HL-60/S4 treated with retinoic acid at 250 ng/mL for 4 days and 3 days (cell line): ENCODE data around the gene NR2F6.

ENCODE experiments used
- in situ Hi-C: fragments of 300-500 bp; cut with MboI; formaldehyde crosslinking; loops from 2 replicates; pipeline ENCODE4 v1.7.0; 2022; ENCODE audit warnings: low sequenced_read_pairs

NR2F6 gene

DNA sequence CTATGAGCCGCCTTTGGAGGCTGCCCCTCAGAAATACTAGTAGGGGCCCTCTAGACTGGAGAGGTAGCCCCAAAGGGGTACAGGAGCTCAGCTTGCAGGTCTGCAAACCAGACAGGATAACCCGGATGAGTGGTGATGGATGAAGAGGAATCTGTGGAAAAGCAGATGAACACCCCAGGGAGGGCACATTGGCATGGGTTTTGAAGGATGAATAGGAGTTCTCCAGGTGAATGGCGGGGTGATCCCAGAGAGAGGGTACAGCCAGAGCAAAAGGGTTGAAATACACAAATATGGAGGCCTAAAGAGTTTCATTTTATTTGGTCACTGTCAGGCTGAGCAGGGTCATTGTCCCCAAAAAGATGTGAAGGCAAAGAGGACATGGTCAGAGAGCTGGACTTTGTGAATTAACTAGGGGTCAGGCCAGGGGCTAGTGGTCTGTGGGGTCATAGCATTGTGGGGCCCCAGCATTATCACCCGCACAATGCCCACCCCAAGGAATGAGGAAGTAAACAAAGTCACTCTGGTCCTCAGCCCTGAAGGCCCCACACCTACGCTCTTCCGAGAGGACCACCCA is 4.8 kb downstream of the NR2F6 start:
- in situ Hi-C loops, result no loop called here

DNA sequence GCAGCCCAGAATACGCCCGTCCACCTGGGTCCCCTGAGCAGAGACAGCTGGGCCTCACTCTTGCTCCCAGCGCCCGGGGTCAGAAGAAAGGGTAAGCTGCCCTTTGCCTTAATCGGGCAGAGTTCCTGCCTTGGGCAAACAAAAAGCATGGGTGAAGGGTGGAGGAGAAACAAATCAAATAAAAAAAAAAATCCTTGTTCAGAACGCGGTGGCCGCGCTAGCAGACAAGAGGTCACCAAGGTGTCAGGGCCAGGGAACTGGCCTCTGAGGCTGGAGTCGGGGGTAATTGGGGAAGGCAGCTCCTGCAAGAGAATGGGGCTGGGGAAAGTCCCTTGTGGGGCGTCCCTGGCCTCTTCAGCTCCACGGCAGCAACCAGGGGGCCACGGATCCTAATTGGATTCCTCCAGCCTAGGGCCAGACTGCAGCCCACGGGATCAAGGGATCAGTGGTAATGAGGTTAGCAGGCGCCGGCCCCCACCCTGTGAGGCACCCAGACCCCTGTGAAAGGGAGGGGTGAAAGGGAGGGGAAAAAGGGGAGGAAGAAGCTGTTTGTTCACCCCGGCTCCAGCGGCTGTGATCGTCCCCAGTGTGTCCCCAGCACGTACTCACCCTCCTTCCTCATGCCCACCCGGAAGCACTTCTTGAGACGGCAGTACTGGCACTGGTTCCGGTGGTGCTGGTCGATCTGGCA is 5.5 kb downstream of the NR2F6 start:
- in situ Hi-C loops, result no loop called here

DNA sequence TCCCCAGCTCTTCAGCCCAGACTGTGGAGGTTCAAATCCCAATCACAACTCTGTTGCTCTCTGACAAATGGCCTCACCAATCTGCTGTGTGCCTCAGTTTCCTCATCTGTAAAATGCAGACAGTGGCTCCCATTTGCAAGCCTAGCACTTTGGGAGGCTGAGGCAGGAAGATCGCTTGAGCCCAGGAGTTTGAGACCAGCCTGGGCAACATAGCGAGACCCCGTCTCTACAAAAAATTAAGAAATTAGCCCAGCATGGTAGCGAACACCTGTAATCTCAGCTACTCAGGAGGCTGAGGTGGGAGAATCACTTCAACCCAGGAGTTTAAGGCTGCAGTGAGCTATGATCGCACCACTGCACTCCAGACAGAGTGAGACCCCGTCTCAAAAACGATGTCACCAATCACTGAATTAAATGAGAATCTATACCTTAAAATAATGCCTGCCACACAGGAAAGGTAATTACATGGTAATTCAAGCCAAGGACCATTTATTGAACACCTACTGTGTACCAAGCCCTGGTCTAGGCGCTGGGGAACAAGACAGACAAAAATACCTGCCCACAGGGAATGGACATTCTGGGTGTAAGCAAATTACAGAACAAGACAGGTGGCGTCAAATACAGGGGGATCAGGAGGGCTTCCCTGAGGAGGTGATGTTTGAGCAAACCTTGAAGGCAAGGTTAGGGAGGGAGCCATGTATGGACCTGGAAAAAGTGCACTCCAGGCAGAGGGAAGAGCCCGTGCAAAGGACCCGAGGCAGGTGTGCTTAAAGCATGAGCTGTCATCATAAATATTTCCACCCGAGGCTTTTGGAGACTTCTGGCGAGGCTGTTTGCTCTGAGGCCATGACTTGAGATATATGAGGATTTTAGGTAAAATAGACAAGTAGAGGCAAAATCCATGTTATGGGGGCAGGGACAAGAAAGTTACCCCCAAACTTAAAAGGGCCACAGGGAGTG is 7.7 kb downstream of the NR2F6 start:
- in situ Hi-C loops, result no loop called here

DNA sequence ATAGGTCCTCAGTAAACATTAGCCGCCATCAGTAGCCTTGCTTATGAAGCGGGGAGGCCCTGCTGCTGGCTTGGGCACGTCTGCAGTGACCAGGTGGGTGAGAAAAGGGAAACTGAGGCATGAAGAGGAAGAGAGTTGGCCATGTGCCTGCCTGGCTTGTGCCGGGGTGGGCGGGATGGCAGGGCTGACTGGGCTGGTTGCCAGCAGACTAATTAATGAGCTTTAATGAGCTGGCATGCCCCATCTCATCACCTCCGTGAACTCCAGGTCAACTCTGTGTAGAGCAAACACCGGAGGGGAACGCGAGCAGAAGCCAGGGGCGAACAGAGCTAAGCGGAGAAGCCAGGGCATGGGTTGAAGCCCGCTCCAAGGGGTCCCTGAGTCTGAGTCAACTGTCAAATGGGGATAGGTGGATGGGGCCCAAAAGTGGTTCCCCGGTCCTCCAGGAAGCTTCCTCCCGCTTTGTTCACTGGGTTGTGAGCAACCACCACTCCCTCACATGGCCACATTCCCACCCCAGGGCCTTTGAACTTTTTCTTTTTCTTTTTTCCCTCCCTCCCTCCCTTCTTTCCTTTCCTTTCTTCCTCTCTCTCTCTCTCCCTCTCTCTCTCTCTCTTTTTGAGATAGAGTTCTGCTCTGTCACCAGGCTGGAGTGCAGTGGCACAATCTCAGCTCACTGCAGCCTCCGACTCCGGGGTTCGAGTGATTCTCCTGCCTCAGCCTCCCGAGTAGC is 8.7 kb downstream of the NR2F6 start:
- in situ Hi-C loops, result no loop called here

DNA sequence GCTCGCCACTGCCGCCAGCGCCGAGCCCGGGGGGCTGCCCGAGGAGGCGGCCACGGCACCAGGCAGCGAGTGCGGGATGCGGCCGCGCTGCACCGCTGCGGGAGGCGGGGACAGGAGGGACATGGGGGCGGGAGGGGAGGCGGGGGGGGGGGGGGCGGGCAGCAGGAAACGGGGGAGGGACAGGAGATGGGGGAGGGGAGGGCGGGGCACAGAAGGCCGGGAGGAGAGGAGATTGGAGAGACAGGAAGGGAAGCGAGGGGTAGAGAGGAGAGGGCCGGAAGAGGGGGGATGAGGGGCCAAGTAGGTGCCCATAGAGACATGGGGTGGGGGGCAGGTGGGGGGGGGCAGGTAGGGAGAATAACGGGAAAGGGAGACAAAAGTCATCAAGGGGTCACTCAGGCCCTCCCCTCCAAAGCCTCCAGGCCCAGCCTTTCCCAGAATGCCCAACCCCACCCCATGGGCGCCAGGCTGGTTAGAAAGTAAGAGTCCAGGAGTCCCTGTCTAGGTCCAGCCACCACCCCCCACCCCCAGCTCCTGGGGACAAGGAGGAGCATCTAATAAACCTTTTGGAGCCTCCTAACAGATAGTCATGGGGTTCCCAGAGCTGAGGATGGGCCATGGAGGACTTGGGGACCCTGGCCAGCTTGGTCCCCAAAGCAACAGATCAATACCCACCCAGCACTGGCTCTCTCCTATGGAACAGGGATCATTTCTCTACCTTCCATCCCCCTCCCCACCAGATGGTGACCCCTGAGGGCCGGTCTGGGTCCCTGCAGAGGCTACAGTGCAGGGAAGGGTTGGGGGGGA is 9.5 kb downstream of the NR2F6 start:
- in situ Hi-C loops, result no loop called here

DNA sequence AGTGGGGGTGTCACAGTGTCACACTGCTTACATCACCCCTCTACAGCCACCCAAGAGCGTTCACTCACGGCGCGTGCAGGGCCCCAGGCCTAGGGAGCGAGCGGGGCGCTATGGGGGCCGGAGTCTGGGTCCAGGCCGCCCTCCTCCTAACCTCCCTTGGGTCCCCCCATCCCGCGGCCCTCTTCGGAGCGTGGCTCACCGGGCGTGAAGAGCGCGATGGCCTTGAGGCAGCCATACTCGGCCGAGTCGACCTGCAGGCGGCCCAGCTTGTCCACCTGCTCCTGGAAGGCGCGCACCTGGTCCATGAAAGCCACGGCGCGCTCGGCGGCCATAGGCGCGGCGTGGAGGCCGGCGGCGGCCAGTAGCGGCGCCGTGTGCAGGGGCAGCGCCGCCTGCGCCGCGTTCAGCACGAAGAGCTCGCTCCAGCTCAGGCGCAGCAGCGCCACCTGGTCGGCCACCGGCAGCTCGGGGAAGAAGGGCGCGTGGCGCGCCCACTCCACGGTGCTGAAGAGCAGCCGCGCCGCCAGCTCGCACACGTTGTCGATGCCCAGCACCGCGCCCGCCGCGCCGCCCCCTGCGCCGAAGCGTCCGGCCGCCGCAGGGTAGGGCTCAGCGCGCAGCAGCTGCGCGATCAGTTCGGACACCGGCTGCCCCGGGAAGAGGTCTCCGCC is 10.3 kb downstream of the NR2F6 start:
- in situ Hi-C loops, result no loop called here

DNA sequence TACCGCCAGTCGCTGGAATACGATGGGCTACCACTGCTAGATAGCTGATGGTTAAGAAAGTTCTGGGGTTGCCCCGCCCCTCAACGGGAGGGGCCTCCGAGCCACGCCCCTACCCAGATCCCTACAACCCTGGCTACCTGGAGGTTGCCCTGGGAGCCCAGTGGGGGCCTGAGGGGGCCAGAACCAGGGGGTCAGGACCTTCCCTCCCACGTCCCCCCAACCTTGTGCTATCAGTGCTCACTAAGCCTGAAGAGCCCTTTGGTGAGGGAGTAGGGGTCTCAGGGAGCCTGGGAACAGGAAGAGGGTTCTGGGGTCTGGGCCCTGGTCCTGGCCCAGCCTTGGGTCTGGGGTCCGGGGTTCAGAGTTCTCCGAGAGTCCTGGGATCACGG is 10.8 kb downstream of the NR2F6 start:
- in situ Hi-C loops, result no loop called here

DNA sequence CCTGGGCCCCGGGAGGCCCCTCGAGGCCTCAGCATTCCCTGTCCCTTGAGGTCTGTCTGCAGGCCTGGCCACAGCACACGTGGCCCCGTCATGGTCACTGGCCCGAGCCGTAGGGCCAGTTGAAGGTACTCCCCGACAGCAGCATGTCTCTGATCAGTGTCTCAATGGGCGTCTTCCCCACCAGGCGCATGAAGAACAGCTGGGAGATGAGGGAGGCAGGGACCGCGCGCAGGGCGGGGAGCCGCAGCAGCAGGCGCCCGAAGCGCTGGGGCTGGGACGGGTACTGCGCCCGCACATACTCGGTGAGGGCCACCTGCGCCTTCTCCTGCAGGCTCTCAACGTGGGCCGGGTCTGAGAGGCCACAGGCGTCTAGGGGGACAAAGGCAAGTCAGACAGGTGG is 13.5 kb downstream of the NR2F6 start:
- in situ Hi-C loops, result no loop called here

DNA sequence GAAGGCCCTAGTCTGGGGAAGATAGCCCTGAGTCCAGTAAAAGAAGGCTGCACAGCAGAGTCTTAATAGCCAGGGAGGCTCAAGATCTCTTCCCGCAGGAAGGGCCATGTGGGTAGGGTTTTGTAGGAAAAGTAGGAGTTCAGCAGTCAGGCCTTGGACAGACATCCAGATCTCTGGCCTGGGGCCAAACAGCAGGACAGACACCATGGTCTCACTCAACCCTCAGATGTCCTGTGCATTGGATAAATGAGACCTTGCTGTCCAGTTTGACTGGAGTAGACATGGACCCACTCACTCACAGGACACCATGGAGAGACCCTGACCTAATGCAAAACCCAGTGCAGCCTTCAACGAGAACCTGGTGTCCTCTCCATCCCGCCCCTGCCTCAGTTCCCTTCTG is 15.8 kb downstream of the NR2F6 start:
- in situ Hi-C loops, result no loop called here

DNA sequence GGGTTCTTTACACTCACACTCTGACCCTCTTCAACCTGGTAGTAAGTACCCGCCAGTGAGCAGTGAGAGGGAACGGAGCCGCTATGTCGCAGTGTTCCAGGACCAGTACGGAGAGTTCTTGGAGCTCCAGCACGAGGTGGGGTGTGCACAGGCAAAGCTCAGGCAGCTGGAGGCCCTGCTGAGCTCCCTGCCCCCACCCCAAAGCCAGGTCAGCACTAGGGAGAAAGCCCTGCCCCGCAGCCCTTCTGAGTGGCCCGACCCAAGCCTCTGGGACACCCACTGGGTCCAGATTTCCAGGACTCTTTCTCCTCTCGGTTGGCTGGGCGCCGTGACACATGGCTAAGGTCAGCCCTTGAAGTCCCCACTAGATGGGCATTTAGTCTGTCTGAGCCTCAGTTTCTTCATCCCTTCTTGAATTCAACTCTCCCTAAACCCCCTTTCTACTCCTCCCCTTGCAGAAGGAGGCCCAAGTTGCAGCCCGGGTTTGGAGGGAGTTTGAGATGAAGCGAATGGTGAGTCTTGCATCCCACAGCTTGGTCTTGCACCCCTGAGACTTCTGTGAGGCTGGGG is 17.8 kb downstream of the NR2F6 start:
- in situ Hi-C loops, result no loop called here

DNA sequence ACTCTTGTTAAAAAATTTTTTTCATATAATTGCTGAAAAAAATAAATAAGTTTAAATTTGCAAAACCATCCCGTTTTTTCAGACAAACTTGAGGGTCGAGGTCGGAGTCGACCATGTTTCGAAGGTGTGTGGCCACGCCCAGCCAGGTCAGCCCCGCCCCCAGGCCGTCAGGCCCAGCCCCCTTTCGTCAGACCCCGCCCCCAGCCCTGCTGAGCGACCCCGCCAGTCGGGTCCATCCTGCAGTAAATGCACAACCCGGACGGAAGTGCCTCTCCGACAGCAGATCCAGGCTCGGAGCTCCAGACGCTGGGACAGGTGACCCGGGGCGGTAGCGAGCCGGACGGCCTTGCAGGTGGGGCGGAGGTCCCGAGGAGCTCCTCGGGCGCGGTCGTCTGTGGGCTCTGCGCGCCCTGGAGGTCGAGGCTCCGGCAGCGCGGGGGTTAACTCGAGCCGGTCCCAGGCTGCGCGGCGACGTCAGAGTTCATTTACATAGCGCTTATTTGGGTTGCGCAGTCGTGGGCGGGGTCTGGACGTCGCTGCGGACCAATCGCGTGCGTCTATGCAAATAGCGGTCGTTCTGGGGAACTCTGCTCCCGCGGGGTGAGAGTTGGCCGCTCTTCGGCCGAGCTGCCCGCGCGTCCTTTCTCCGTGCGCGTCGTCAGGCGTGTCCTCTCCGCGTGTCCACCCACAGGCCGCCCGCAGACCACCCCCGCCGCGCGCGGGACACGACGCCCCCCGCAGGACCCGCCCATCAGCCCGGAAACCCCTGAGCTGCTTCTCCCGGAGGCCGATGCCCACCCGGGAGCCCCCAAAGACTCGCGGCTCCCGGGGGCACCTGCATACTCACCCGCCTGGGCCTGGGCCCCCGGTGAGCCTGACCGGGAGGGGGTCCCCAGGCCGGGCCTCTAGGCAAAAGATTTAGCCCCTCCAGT is 19.5 kb downstream of the NR2F6 start, which contains the start of gene OCEL1:
Gene OCEL1 (plus strand): TSS at position 225 of the 932 bp plus-strand sequence. CDS start 22 bp downstream, at position 247.
- in situ Hi-C loops, result no loop called here

DNA sequence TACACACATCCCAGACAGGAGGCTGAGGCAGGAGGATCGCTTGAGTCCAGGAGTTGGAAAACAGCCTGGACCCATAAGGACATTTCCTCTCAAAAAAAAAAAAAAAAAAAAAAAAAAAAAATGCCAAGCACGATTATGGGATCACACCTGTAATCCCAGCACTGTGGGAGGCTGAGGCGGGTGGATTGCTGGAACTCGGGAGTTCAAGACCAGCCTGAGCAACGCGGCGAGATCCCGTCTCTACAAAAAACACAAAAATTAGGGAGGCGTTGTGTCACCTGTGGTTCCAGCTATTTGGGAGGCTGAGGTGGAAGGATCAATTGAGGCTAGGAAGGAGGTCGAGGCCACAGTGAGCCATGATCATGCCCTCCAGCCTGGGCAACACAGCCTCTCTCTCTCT is 20.7 kb downstream of the NR2F6 start:
- in situ Hi-C loops, result no loop called here

DNA sequence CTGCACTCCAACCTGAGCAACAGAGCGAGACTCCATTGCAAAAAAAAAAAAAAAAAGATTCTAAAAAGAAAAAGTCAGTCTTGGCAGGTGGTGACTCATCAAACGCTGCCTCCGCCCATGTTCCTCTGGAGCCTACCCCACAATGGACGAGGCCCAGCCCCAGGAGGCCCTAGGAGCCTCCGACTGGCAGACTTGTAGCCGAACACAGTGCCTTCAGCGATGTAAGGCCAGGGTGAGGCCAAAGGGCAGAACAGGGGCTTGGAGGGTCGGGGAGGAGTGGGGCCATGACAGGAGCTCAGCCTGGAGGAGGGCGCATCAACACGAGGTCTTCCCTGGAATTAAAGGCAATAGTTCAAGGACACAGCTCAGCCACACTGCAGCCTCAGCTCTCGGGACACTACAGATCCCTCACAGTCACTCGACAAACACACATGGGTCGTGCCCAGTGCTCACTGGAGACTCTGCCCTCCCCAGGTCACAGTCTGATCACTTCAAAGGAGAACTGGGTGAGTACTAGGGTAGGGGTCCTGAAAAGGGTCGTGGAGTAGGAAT is 25.4 kb downstream of the NR2F6 start:
- in situ Hi-C loops, result no loop called here

DNA sequence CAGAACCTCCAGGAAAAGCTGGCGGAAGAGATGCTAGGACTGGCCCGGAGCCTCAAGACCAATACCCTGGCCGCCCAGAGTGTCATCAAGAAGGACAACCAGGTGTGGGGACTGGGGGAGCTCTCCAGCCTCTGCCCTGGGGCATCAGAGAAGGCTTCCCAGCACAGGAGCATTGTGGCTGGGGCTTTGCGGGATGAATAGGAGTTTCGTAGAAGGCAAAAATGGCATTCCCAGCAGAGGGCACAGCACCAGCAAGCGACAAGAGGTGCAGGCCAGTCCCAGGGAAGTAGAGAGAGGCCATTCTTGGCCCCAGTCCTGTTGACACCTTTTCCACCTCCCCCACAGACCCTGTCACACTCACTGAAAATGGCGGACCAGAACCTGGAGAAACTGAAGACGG is 26.4 kb downstream of the NR2F6 start:
- in situ Hi-C loops, result no loop called here

DNA sequence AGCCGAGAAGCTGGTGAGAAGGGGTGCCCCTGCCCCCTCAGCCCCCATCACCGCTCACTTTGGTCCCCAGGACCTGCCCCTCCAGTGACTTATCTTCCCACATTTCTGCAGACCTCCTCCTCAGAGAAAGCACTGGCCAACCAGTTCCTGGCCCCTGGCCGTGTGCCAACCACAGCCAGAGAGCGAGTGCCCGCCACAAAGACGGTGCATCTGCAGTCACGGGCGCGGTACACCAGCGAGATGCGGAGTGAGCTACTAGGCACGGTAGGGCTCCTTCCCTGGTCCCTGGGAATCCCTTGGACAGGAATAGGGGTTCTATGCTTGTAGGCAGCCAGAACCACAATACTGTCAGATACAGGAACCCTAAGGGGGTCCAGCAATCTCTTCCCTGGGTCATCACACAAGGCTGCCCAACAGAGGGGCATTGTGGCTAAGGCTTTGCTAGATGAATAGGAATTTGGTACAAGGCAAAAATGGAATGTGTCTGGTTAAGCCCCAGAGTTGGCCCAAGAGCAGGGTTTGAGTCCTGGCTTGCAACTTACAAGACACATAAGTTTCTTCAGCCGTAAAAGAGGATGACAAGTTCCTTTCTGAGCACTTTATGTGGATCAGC is 29.6 kb downstream of the NR2F6 start:
- in situ Hi-C loops, result no loop called here

DNA sequence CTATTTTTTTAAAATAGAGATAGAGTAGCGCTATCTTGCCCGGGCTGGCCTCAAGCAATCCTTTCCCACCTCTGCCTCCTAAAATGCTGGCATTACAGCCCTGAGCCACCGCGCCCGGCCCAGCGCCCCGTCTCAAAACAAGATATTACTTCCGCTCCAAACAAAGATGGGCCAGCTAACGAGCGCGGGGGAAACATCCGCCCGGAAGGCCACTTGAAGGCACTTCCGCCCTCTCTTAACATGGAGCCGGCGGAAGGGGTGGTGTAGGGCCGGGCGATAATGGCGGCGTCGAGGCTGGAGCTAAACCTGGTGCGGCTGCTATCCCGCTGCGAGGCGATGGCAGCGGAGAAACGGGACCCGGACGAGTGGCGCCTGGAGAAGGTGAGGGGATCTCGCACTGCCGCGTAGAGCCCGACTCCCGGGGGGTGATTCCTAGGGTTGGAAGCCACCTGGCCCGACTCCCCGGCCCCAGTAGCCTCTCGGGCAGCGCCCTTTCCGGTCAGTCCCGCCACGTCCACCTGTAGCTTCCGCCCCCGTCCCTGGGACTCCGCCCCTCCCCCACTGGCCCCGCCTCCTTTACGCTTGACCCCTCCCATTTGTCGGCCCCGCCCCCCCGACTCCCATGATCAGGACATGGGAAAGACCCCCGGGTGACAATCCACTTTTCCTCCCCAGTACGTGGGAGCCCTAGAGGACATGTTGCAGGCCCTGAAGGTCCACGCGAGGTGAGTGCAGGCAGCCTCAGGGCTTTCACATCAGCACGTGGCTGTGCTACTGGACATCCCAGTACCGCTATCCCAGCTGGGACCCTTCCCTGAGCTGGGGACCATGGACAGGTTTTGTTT is 30.4 kb downstream of the NR2F6 start, which contains the start of gene USE1:
Gene USE1 (plus strand): TSS at position 231 of the 845 bp plus-strand sequence. CDS start 49 bp downstream, at position 280.
- in situ Hi-C loops, result no loop called here
